Ovary (tissue), 9 donors: ENCODE results near the gene ARMC6. TPM values are rescaled to one million over a fixed set of nuclear protein-coding genes. Genes with fewer than 3 reads are reported as not detected.

Experiments used
- DNase-seq, 5 donors: peaks; one replicate each; pipeline ENCODE4 v3.0.0-alpha.2; 2019 to 2020
- H3K27ac ChIP-seq, 2 donors: fragments of 200-600 bp; one replicate each; pipeline versions ENCODE4 v1.5.1 to v1.8.0; 2019 to 2022
- H3K27me3 ChIP-seq: fragments of 200-600 bp; one replicate; pipeline ENCODE4 v1.8.0; 2022
- H3K36me3 ChIP-seq: fragments of 200-600 bp; sonication (generic); one replicate; pipeline ENCODE4 v1.5.1; 2019
- H3K4me1 ChIP-seq: one replicate; pipeline ENCODE4 v1.8.1; 2013; ENCODE audit warnings: mild to moderate bottlenecking, moderate library complexity; ENCODE audit not compliant: insufficient read depth
- H3K4me3 ChIP-seq: fragments of 200-600 bp; sonication (generic); one replicate; pipeline ENCODE4 v1.5.1; 2017
- H3K9me3 ChIP-seq, 2 donors: fragments of 200-600 bp in 1 of 2; sonication (generic) in 1 of 2; one replicate each; pipeline versions ENCODE4 v1.5.1 to v1.8.1; 2013 to 2019; ENCODE audit warnings: mild to moderate bottlenecking in 1 of 2, moderate library complexity in 1 of 2
- CTCF ChIP-seq, 3 donors: fragments of 450-650 bp in 2 of 3; fragments of 200-600 bp in 1 of 3; IDR thresholded peaks; one replicate each; pipeline versions ENCODE4 v1.5.1 to v1.8.0; 2016 to 2022; ENCODE audit warnings: antibody characterized with exemption in 3 of 3, mild to moderate bottlenecking in 1 of 3
- EP300 ChIP-seq: sonication (generic); formaldehyde crosslinking; IDR thresholded peaks from one replicate; pipeline ENCODE4 v1.6.1; 2017; ENCODE audit warnings: antibody characterized with exemption
- POLR2A ChIP-seq: fragments of 450-650 bp; IDR thresholded peaks from one replicate; pipeline ENCODE4 v1.6.1; 2017; ENCODE audit warnings: antibody characterized with exemption, mild to moderate bottlenecking, moderate library complexity
- WGBS, 3 donors: extraction: QIAGEN DNeasy Blood & Tissue Kit in 1 of 3; methylation state at CpG; one replicate each; pipeline versions ENCODE4 v1.1.5 to v1.1.7; 2013 to 2017; 5-methylcytosine and 5-hydroxymethylcytosine counted together
- intact Hi-C, 4 donors: fragments of 100-400 bp; cut with DNase I; formaldehyde crosslinking; loops; one replicate each; pipeline versions ENCODE4 v1.11.0 to v1.15.1; 2022 to 2023
- polyA plus RNA-seq, 2 donors: library from polyadenylated mRNA; stranded (reverse); fragments of 200-250 nt in 1 of 2; fragments of 350-450 nt in 1 of 2; fragmentation: Illumina TruSeq in 1 of 2; extraction: RNeasy Lipid Tissue Mini Kit (QIAGEN cat#74804) in 1 of 2; gene quantifications; one replicate each; pipeline ENCODE4 v1.2.3, GENCODE V29; 2013 to 2014
- total RNA-seq, 7 donors: library from RNA; depleted of rRNA in 2 of 7; stranded (reverse); fragments of >200 nt in 2 of 7; fragmentation: NEBNext Ultra II Directional in 3 of 7; extraction: Animal tissue kit (Norgen Biotek cat#: 25700) in 3 of 7; gene quantifications; one replicate each; pipeline versions ENCODE4 v1.1.0 to v1.2.4, GENCODE V29; 2016 to 2023
- donor health status: DM: no; HTN: no; CAD: no; lungs with moderate emphysema.
- donor health status: DM: no; HTN: no; CAD: no.
- donor health status: Bipolar disorder and iron deficiency.
- donor health status: DM: yes; HTN: yes; CAD: no.
- donor health status: DM: no; HTN: no; CAD: no.
- donor health status: DM: yes; HTN: yes; CAD: no.

Gene ARMC6
- total and polyA plus RNA-seq, 9 donors, result 7.0 to 27.5 (median 14.6) TPM

GRCh38 chr19:19043881-19044280 is 10.5 kb downstream of the ARMC6 start:
- WGBS, 3 donors, result 92 to 96% (median 93%) methylated on average over 6 of the region's 6 CpGs
- H3K4me3 ChIP-seq, result no peak overlapping the region
- H3K9me3 ChIP-seq, result no peaks in the 10 kb centered on the region
- H3K4me1 ChIP-seq, result peaks cover 3% of the 10 kb centered on the region
- DNase-seq, result no peak
- H3K36me3 ChIP-seq, result no peaks in the 10 kb centered on the region
- no peaks in the 10 kb centered on the region for H3K27me3 ChIP-seq
- intact Hi-C loops, result no loop called here
- no peak overlapping the region for H3K27ac ChIP-seq
- TF ChIP-seq POLR2A, result no peak
- TF ChIP-seq CTCF (IDR thresholded peaks at IDR 0.05), result no peak
- no peak for TF ChIP-seq EP300

- no peak for TF ChIP-seq POLR2A
- no peak for TF ChIP-seq EP300
- no peak for TF ChIP-seq CTCF (IDR thresholded peaks at IDR 0.05)
- intact Hi-C loops, result no loop called here
- no peaks in the 10 kb centered on the region for H3K4me1 ChIP-seq
- H3K27me3 ChIP-seq, result no peaks in the 10 kb centered on the region
- 94 to 97% (median 96%) methylated on average over 2 of the region's 2 CpGs for WGBS, 3 donors
- H3K27ac ChIP-seq, result no peak overlapping the region
- no peak overlapping the region for H3K4me3 ChIP-seq
- no peaks in the 10 kb centered on the region for H3K9me3 ChIP-seq
- no peak for DNase-seq
- no peaks in the 10 kb centered on the region for H3K36me3 ChIP-seq
These were observed 16.0 kb downstream of the ARMC6 start for GRCh38 chr19:19049406-19049805.

- DNase-seq, result no peak
These were observed 16.7 kb downstream of the ARMC6 start for GRCh38 chr19:19050104-19050503.

GRCh38 chr19:19050731-19051130 is 17.3 kb downstream of the ARMC6 start:
- no peaks in the 10 kb centered on the region for H3K9me3 ChIP-seq
- H3K4me3 ChIP-seq, result no peak overlapping the region
- WGBS, 3 donors, result 82 to 89% (median 87%) methylated on average over 2 of the region's 2 CpGs
- TF ChIP-seq EP300 (no peak), POLR2A (no peak), CTCF (IDR thresholded peaks at IDR 0.05) (no peak)
- H3K27me3 ChIP-seq, result no peaks in the 10 kb centered on the region
- no peaks in the 10 kb centered on the region for H3K36me3 ChIP-seq
- intact Hi-C loops, result loop anchor here in 2 of 4 donors (10.0 kb wide), 2 partner anchors 94 to 124 kb away; partner anchors contain the start of gene MEF2B (in 1 of the 2)
- DNase-seq, result no peak
- no peaks in the 10 kb centered on the region for H3K4me1 ChIP-seq
- no peak overlapping the region for H3K27ac ChIP-seq

More at GRCh38 chr19:19050104-19050503, 16.7 kb downstream of the ARMC6 start:
- Histone ChIP-seq H3K4me3 (no peak overlapping the region), H3K27me3 (no peaks in the 10 kb centered on the region), H3K27ac (no peak overlapping the region), H3K9me3 (no peaks in the 10 kb centered on the region), H3K36me3 (no peaks in the 10 kb centered on the region), H3K4me1 (no peaks in the 10 kb centered on the region)
- WGBS, 3 donors, result 88 to 95% (median 89%) methylated on average over 4 of the region's 4 CpGs
- intact Hi-C loops, result loop anchor here in 2 of 4 donors (10.0 kb wide), 2 partner anchors 95 to 125 kb away; partner anchors contain the start of gene MEF2B (in 1 of the 2)
- TF ChIP-seq EP300, result no peak
- TF ChIP-seq POLR2A, result no peak
- no peak for TF ChIP-seq CTCF (IDR thresholded peaks at IDR 0.05)
